Activated CD8-positive, alpha-beta T cell treated with anti-CD3 and anti-CD28 coated beads for 36 hours (primary cell): ENCODE measurements around the gene PKHD1. TPM values are rescaled to one million over a fixed set of nuclear protein-coding genes. Genes with fewer than 3 reads are reported as not detected.

ENCODE experiments used
- ATAC-seq: fragments of 200-7000 bp; cut with Tn5 transposase; one replicate; pipeline ENCODE4 v1.10.0; 2021; ENCODE audit warnings: mild to moderate bottlenecking, moderate library complexity
- CTCF ChIA-PET: fragments of 350-600 bp; sonication (Branson Sonifier 250); formaldehyde crosslinking; loops from one replicate; lab custom pipeline; 2021; ENCODE audit warnings: antibody characterized with exemption; lab: Charles Lee
- POLR2A ChIA-PET: fragments of 350-600 bp; sonication (Branson Sonifier 250); formaldehyde crosslinking; loops from one replicate; lab custom pipeline; 2021; ENCODE audit warnings: antibody characterized with exemption; lab: Charles Lee
- DNase-seq: peaks from one replicate; pipeline ENCODE4 v3.0.0-alpha.2; 2020
- H3K27ac Mint-ChIP-seq: one replicate; pipeline ENCODE4 v1.8.0; 2021; ENCODE audit warnings: mild to moderate bottlenecking, mixed read lengths
- H3K27me3 Mint-ChIP-seq: one replicate; pipeline ENCODE4 v1.8.0; 2021; ENCODE audit warnings: mixed read lengths
- H3K36me3 Mint-ChIP-seq: one replicate; pipeline ENCODE4 v1.8.0; 2021; ENCODE audit warnings: low read depth, mixed read lengths
- H3K4me1 Mint-ChIP-seq: one replicate; pipeline ENCODE4 v1.8.0; 2021; ENCODE audit warnings: low read depth, mixed read lengths
- H3K4me3 Mint-ChIP-seq: one replicate; pipeline ENCODE4 v1.8.0; 2021; ENCODE audit warnings: mild to moderate bottlenecking, moderate library complexity, mixed read lengths
- H3K9me3 Mint-ChIP-seq: one replicate; pipeline ENCODE4 v1.8.0; 2021; ENCODE audit warnings: mixed read lengths
- CTCF ChIP-seq: fragments of 200-600 bp; IDR thresholded peaks from one replicate; pipeline ENCODE4 v1.8.0; 2022; ENCODE audit warnings: antibody characterized with exemption, mild to moderate bottlenecking
- intact Hi-C: fragments of 100-400 bp; cut with micrococcal nuclease; formaldehyde crosslinking; loops from one replicate; pipeline ENCODE4 v1.10.0; 2022
- total RNA-seq, 2 experiments: library from RNA; stranded (reverse); gene quantifications; one replicate each; pipeline ENCODE4 v1.2.3, GENCODE V29; 2021

The PKHD1 gene
- total RNA-seq, 2 experiments from 2014 or later, result not detected

- POLR2A ChIA-PET, result no interaction called here
- no peaks in the 10 kb centered on the region for H3K36me3 Mint-ChIP-seq
- H3K27ac Mint-ChIP-seq, result no peak overlapping the region
- no peaks in the 10 kb centered on the region for H3K9me3 Mint-ChIP-seq
- no peaks in the 10 kb centered on the region for H3K4me1 Mint-ChIP-seq
- intact Hi-C loops, result no loop called here
- H3K27me3 Mint-ChIP-seq, result peaks cover 5% of the 10 kb centered on the region
- DNase-seq (no peak), ATAC-seq (no peak)
- CTCF ChIA-PET, result interaction anchor here (0.7 to 1.6 kb wide), 8 partner anchors 10 to 1140 kb away, joined by 3 to 8 read pairs (median 4); no protein-coding TSS in a partner anchor
- no peak overlapping the region for H3K4me3 Mint-ChIP-seq
- TF ChIP-seq CTCF, result no peak
These were observed 127.0 kb downstream of the PKHD1 start for GRCh38 chr6:51960419-51960818.

GRCh38 chr6:51959744-51960383 lies 127.5 kb downstream of the PKHD1 start:
- no peaks in the 10 kb centered on the region for H3K36me3 Mint-ChIP-seq
- no peak for ATAC-seq
- peak; percentile 32 for TF ChIP-seq CTCF
- H3K27ac Mint-ChIP-seq, result no peak overlapping the region
- no peak overlapping the region for H3K4me3 Mint-ChIP-seq
- H3K4me1 Mint-ChIP-seq, result no peaks in the 10 kb centered on the region
- no peaks in the 10 kb centered on the region for H3K9me3 Mint-ChIP-seq
- H3K27me3 Mint-ChIP-seq, result peaks cover 5% of the 10 kb centered on the region
- ChIA-PET CTCF (interaction anchor here (0.7 to 1.6 kb wide), 10 partner anchors 9 to 1140 kb away, joined by 3 to 8 read pairs (median 4); no protein-coding TSS in a partner anchor), POLR2A (no interaction called here)
- DNase-seq, result peak; percentile 71
- intact Hi-C loops, result loop anchor here (5.0 kb wide), 1 partner anchor 98 kb away; no protein-coding TSS in a partner anchor

- POLR2A ChIA-PET, result no interaction called here
- Mint-ChIP-seq H3K4me3 (no peak overlapping the region), H3K36me3 (no peaks in the 10 kb centered on the region), H3K27ac (no peak overlapping the region), H3K4me1 (no peaks in the 10 kb centered on the region), H3K27me3 (peaks cover under 1% of the 10 kb centered on the region), H3K9me3 (no peaks in the 10 kb centered on the region)
- ATAC-seq, result no peak
- no peak for TF ChIP-seq CTCF
- CTCF ChIA-PET, result interaction anchor here (1.4 kb wide), 1 partner anchor 10 kb away, joined by 3 read pairs; no protein-coding TSS in a partner anchor
- intact Hi-C loops, result loop anchor here (5.0 kb wide), 1 partner anchor 92 kb away; no protein-coding TSS in a partner anchor
- DNase-seq, result no peak
These were observed 132.7 kb downstream of the PKHD1 start for GRCh38 chr6:51954681-51955080.

- CTCF ChIA-PET, result interaction anchor here (1.5 kb wide), 1 partner anchor 68 kb away, joined by 3 read pairs; no protein-coding TSS in a partner anchor
- ATAC-seq (no peak), DNase-seq (no peak)
- POLR2A ChIA-PET, result no interaction called here
- Mint-ChIP-seq H3K9me3 (no peaks in the 10 kb centered on the region), H3K4me1 (no peaks in the 10 kb centered on the region), H3K27ac (no peak overlapping the region), H3K36me3 (no peaks in the 10 kb centered on the region), H3K4me3 (no peak overlapping the region), H3K27me3 (no peaks in the 10 kb centered on the region)
- intact Hi-C loops, result no loop called here
- TF ChIP-seq CTCF, result no peak
These were observed 134.2 kb downstream of the PKHD1 start for GRCh38 chr6:51953246-51953645.

GRCh38 chr6:51951924-51952323 lies 135.5 kb downstream of the PKHD1 start:
- POLR2A ChIA-PET, result interaction anchor here (0.7 kb wide), 1 partner anchor 393 kb away, joined by 3 read pairs; no protein-coding TSS in a partner anchor
- H3K27me3 Mint-ChIP-seq, result no peaks in the 10 kb centered on the region

More at GRCh38 chr6:51951924-51952323, 135.5 kb downstream of the PKHD1 start:
- Mint-ChIP-seq H3K9me3 (no peaks in the 10 kb centered on the region), H3K27ac (no peak overlapping the region), H3K36me3 (no peaks in the 10 kb centered on the region), H3K4me3 (no peak overlapping the region), H3K4me1 (no peaks in the 10 kb centered on the region)
- ATAC-seq (no peak), DNase-seq (no peak)
- CTCF ChIA-PET, result interaction anchor here (1.5 kb wide), 1 partner anchor 69 kb away, joined by 3 read pairs; no protein-coding TSS in a partner anchor
- intact Hi-C loops, result no loop called here
- TF ChIP-seq CTCF, result no peak
